ENCODE measurements around the gene KLHDC3. TPM values are rescaled to one million over a fixed set of nuclear protein-coding genes. Genes with fewer than 3 reads are reported as not detected.

The KLHDC3 gene
- total and polyA plus RNA-seq, 2 of the 13 experiments (the other 11 are each of a cell fraction or from before 2014, with no cell fraction given): 78.3 to 91.5 TPM

DNA sequence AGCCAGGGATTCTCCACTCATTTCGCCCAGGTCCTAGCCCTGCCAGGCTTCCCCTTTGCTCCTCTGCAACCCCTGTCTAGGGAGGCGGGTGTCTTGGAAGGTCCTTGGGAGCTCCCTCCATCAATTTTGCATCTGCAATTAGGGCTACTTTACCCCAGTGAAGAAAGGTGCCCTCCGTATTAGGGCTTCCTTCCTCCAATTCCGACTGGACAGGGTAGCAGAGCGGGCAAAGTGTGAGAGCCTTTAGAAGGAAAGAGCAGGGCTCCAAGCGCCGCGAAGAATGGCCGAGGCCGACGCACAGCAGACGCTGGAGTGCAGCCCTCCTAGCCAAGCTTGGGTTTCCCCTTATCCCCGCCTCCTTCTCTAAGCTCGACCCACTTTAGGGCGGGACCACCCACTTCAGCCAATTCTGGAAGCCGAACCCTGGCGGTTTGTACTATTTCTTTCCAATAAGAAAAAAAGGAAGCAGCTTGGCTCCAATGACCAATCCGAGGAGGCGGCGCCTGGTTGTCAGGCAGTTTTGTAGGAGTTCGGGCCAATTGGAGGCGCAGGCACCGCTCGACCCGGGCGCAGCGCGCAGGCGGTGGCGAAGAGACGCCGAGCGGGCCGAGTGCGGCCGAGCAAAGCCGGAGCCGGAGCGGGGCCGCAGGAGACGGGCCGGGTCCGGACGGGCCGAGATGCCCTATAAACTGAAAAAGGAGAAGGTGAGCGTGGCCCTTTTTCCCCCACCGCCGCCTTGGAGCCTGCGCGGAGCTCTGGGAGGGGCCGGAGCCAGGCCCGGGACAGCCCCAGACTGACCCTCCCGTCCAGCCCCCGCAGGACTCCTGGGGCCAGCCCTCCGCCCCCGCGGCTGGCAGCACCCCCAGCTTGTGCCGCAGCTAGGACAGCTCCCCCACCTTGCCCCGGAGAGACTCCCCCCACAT is 29.8 kb upstream of the KLHDC3 start, which contains the start of gene PPP2R5D (continued):
- TF ChIP-seq NONO (IDR thresholded peaks at IDR 0.05) (no peak), NONO (CRISPR knock-in tag; conservative IDR thresholded peaks at IDR 0.05) (no peak), PCBP1 (IDR thresholded peaks at IDR 0.05; ENCODE audit: borderline replicate concordance, low read depth, low read length) (no peak), THAP11 (CRISPR knock-in tag; IDR thresholded peaks at IDR 0.05) (peak; percentile 61; the same call in 1 of the 2 replicates), SIN3A (IDR thresholded peaks at IDR 0.05; ENCODE audit: borderline replicate concordance, low read depth, low read length) (peak; percentile 57; the same call in 1 of the 2 replicates), MED13 (CRISPR knock-in tag; IDR thresholded peaks at IDR 0.05) (peak; percentile 26; the same call in 1 of the 2 replicates), RFXAP (CRISPR knock-in tag; IDR thresholded peaks at IDR 0.05; ENCODE audit: borderline replicate concordance) (peak; percentile 100), ZNF775 (CRISPR knock-in tag; IDR thresholded peaks at IDR 0.05; ENCODE audit: borderline replicate concordance) (no peak), ZNF75D (CRISPR knock-in tag; IDR thresholded peaks at IDR 0.05; ENCODE audit: borderline replicate concordance) (no peak), ZSCAN31 (CRISPR knock-in tag; IDR thresholded peaks at IDR 0.05; ENCODE audit: low read depth) (peak; percentile 82), MTF2 (CRISPR knock-in tag; IDR thresholded peaks at IDR 0.05; ENCODE audit: borderline replicate concordance) (peak; percentile 38; the same call in 1 of the 2 replicates), KDM3A (CRISPR knock-in tag; IDR thresholded peaks at IDR 0.05; ENCODE audit: low read depth) (no peak), SOX5 (CRISPR knock-in tag; IDR thresholded peaks at IDR 0.05; ENCODE audit: borderline replicate concordance) (peak; percentile 6; the same call in 1 of the 2 replicates), GATAD2A (CRISPR knock-in tag; IDR thresholded peaks at IDR 0.05) (peak; percentile 38; the same call in 1 of the 2 replicates), ZNF232 (CRISPR knock-in tag; IDR thresholded peaks at IDR 0.05; ENCODE audit: borderline replicate concordance) (peak; percentile 66; the same call in 1 of the 2 replicates), CC2D1A (CRISPR knock-in tag; IDR thresholded peaks at IDR 0.05) (0 out of 2 replicates have a peak, but pooled peaks have one; percentile 23), SOX6 (IDR thresholded peaks at IDR 0.05) (no peak), SOX6 (CRISPR knock-in tag; IDR thresholded peaks at IDR 0.05) (peak; percentile 65), POLR2AphosphoS5 (IDR thresholded peaks at IDR 0.05; ENCODE audit: low read depth, low read length) (peak; percentile 99), BORCS8-MEF2B (CRISPR knock-in tag; IDR thresholded peaks at IDR 0.05) (peak; percentile 91), ZNF224 (CRISPR knock-in tag; IDR thresholded peaks at IDR 0.05) (peak; percentile 34; the same call in 1 of the 2 replicates)
- TF ChIP-seq, protein P1, sequence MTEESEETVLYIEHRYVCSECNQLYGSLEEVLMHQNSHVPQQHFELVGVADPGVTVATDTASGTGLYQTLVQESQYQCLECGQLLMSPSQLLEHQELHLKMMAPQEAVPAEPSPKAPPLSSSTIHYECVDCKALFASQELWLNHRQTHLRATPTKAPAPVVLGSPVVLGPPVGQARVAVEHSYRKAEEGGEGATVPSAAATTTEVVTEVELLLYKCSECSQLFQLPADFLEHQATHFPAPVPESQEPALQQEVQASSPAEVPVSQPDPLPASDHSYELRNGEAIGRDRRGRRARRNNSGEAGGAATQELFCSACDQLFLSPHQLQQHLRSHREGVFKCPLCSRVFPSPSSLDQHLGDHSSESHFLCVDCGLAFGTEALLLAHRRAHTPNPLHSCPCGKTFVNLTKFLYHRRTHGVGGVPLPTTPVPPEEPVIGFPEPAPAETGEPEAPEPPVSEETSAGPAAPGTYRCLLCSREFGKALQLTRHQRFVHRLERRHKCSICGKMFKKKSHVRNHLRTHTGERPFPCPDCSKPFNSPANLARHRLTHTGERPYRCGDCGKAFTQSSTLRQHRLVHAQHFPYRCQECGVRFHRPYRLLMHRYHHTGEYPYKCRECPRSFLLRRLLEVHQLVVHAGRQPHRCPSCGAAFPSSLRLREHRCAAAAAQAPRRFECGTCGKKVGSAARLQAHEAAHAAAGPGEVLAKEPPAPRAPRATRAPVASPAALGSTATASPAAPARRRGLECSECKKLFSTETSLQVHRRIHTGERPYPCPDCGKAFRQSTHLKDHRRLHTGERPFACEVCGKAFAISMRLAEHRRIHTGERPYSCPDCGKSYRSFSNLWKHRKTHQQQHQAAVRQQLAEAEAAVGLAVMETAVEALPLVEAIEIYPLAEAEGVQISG (CRISPR knock-in tag; IDR thresholded peaks at IDR 0.05): peak; percentile 76; the same call in 1 of the 2 replicates
- TF ChIP-seq, protein P2, sequence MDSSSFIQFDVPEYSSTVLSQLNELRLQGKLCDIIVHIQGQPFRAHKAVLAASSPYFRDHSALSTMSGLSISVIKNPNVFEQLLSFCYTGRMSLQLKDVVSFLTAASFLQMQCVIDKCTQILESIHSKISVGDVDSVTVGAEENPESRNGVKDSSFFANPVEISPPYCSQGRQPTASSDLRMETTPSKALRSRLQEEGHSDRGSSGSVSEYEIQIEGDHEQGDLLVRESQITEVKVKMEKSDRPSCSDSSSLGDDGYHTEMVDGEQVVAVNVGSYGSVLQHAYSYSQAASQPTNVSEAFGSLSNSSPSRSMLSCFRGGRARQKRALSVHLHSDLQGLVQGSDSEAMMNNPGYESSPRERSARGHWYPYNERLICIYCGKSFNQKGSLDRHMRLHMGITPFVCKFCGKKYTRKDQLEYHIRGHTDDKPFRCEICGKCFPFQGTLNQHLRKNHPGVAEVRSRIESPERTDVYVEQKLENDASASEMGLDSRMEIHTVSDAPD (CRISPR knock-in tag; IDR thresholded peaks at IDR 0.05): peak; percentile 58; the same call in 1 of the 2 replicates
- TF ChIP-seq, protein P3, sequence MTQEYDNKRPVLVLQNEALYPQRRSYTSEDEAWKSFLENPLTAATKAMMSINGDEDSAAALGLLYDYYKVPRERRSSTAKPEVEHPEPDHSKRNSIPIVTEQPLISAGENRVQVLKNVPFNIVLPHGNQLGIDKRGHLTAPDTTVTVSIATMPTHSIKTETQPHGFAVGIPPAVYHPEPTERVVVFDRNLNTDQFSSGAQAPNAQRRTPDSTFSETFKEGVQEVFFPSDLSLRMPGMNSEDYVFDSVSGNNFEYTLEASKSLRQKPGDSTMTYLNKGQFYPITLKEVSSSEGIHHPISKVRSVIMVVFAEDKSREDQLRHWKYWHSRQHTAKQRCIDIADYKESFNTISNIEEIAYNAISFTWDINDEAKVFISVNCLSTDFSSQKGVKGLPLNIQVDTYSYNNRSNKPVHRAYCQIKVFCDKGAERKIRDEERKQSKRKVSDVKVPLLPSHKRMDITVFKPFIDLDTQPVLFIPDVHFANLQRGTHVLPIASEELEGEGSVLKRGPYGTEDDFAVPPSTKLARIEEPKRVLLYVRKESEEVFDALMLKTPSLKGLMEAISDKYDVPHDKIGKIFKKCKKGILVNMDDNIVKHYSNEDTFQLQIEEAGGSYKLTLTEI (CRISPR knock-in tag; conservative IDR thresholded peaks at IDR 0.05): no peak
